ENCODE results near the gene RASEF. TPM values are rescaled to one million over a fixed set of nuclear protein-coding genes. Genes with fewer than 3 reads are reported as not detected.

RASEF gene
- total RNA-seq, 1 experiment from 2014 or later: 2.2 TPM

DNA sequence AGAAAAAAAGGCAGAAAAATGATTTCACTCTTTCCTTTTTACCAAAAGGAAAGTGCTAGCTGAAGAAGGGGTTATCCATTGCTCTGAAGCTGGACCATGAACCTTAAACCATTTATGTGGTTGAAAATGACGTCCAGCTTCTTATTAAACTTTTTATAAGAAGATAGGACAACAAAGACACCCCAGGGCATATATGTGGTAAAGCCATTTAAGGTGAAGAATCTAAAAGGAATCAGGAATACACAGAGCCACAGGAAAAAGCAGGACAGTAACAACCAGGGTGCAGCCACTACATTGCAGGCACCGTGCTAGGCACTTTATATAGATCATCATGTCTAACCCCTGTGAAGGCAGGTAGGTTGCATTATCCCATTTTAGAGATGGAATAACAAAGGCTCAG is 42.1 kb downstream of the RASEF start:
- Histone ChIP-seq H4K5ac (ENCODE audit: insufficient read length, low read depth, low read length) (no peak overlapping the region), H3K23ac (ENCODE audit: insufficient read length, low read depth, low read length) (no peak overlapping the region), H2BK20ac (ENCODE audit: low read depth, low read length, poor library complexity, severe bottlenecking) (no peak overlapping the region), H3K9ac (ENCODE audit: extremely low read depth, insufficient read length, low read length) (no peak overlapping the region), H3K4ac (ENCODE audit: low read depth, low read length) (no peak overlapping the region), H3K79me2 (ENCODE audit: insufficient read depth, low read length) (no peaks in the 10 kb centered on the region), H2BK5ac (ENCODE audit: insufficient read length, low read length) (no peak overlapping the region), H3K14ac (ENCODE audit: insufficient read depth, low read length) (no peak overlapping the region), H3K56ac (ENCODE audit: insufficient read length, low read depth, low read length) (no peak overlapping the region), H3K4me1 (ENCODE audit: insufficient read depth, low read length) (no peaks in the 10 kb centered on the region), H2AK5ac (ENCODE audit: insufficient read length, low read length) (no peak overlapping the region), H3K79me1 (ENCODE audit: insufficient read depth, low read depth, low read length, poor library complexity, severe bottlenecking) (no peaks in the 10 kb centered on the region), H4K20me1 (ENCODE audit: control insufficient read depth, insufficient read depth, insufficient read length) (no peaks in the 10 kb centered on the region), H3K9me3 (ENCODE audit: control insufficient read depth, low read depth, low read length) (no peaks in the 10 kb centered on the region), H3K23me2 (ENCODE audit: insufficient read length, low read depth, low read length, poor library complexity, severe bottlenecking) (no peaks in the 10 kb centered on the region), H3K4me2 (ENCODE audit: insufficient read depth, insufficient read length, low read length) (no peak overlapping the region), H2BK12ac (ENCODE audit: insufficient read length, low read depth, low read length) (no peak overlapping the region), H3K27me3 (ENCODE audit: insufficient read depth, low read length) (no peaks in the 10 kb centered on the region), H2BK120ac (ENCODE audit: low read depth, low read length, poor library complexity, severe bottlenecking) (no peak overlapping the region), H2AFZ (ENCODE audit: low read length) (no peak overlapping the region), H3K27ac (ENCODE audit: insufficient read length, low read depth, low read length) (no peak overlapping the region), H3T11ph (ENCODE audit: low read length) (no peak overlapping the region), H3K18ac (ENCODE audit: insufficient read length, low read depth, low read length) (no peak overlapping the region), H4K91ac (ENCODE audit: insufficient read length, low read depth, low read length) (no peak overlapping the region), H2BK15ac (ENCODE audit: low read depth, low read length) (no peak overlapping the region), H4K8ac (replicated peaks; ENCODE audit: insufficient read length, low read depth, low read length) (no peak overlapping the region)
- H3K4me1 Mint-ChIP-seq: peaks cover 4 to 5% of the 10 kb centered on the region in 2 experiments; a peak in 3 of 4 replicates
- H3K27me3 Mint-ChIP-seq (ENCODE audit: low read depth): no peaks in the 10 kb centered on the region
- TF ChIP-seq, protein P1, sequence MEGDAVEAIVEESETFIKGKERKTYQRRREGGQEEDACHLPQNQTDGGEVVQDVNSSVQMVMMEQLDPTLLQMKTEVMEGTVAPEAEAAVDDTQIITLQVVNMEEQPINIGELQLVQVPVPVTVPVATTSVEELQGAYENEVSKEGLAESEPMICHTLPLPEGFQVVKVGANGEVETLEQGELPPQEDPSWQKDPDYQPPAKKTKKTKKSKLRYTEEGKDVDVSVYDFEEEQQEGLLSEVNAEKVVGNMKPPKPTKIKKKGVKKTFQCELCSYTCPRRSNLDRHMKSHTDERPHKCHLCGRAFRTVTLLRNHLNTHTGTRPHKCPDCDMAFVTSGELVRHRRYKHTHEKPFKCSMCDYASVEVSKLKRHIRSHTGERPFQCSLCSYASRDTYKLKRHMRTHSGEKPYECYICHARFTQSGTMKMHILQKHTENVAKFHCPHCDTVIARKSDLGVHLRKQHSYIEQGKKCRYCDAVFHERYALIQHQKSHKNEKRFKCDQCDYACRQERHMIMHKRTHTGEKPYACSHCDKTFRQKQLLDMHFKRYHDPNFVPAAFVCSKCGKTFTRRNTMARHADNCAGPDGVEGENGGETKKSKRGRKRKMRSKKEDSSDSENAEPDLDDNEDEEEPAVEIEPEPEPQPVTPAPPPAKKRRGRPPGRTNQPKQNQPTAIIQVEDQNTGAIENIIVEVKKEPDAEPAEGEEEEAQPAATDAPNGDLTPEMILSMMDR (conservative IDR thresholded peaks at IDR 0.05): no peak
- H3K9me3 Mint-ChIP-seq: peaks cover 4 to 5% of the 10 kb centered on the region in 2 experiments; a peak in 3 of 5 replicates
- WGBS (ENCODE audit: extremely low coverage, insufficient read length, low lambda C conversion rate): no CpG with 5 or more reads among the region's 2 CpGs
- no peak overlapping the region for H3K27ac Mint-ChIP-seq
- no peak for DNase-seq
- H3K4me3 Mint-ChIP-seq: no peak overlapping the region
- H3K36me3 Mint-ChIP-seq (ENCODE audit: insufficient read depth in 1 of 3, low read depth in 3 of 3): peaks cover 0 to 5% (median 3%) of the 10 kb centered on the region in 3 experiments; a peak in 1 of 7 replicates

Measured in H9 (cell line).